H1 (cell line): ENCODE measurements around the gene DBF4. TPM values are rescaled to one million over a fixed set of nuclear protein-coding genes. Genes with fewer than 3 reads are reported as not detected.

ENCODE experiments used
- CTCF ChIA-PET: fragments of 300-600 bp; sonication (Branson Sonifier 250); formaldehyde crosslinking; loops from one replicate; lab custom pipeline; 2021; ENCODE audit not compliant: partially characterized antibody; lab: Charles Lee
- POLR2A ChIA-PET: fragments of 300-600 bp; sonication (Branson Sonifier 250); formaldehyde crosslinking; loops from one replicate; lab custom pipeline; 2021; ENCODE audit warnings: inconsistent platforms; ENCODE audit not compliant: partially characterized antibody; lab: Charles Lee
- DNase-seq, 2 experiments: peaks; one replicate each; pipeline versions ENCODE4 v3.0.0 to v3.0.0-alpha.2; 2010 to 2022; ENCODE audit warnings: low spot score in 2 of 2, low read depth in 1 of 2, mixed read lengths in 1 of 2
- FAIRE-seq: peaks from 2 replicates; lab custom pipeline; 2011; peaks lifted over from hg19 to GRCh38; lab: Jason Lieb, UNC
- H2AFZ ChIP-seq: 2 replicates; pipeline ENCODE4 v1.8.1; 2012; ENCODE audit warnings: low read length, inconsistent platforms
- H2AK5ac ChIP-seq: 2 replicates; pipeline ENCODE4 v1.6.1; 2013; ENCODE audit warnings: low read depth, low read length
- H2BK120ac ChIP-seq: replicated peaks from 2 replicates; pipeline ENCODE3; 2013; ENCODE audit warnings: low read depth, low read length, inconsistent platforms
- H2BK12ac ChIP-seq: 2 replicates; pipeline ENCODE4 v1.6.1; 2013; ENCODE audit warnings: low read depth, low read length
- H2BK15ac ChIP-seq: 2 replicates; pipeline ENCODE4 v1.6.1; 2013; ENCODE audit warnings: low read length
- H2BK20ac ChIP-seq: 2 replicates; pipeline ENCODE4 v1.6.1; 2013; ENCODE audit warnings: low read length
- H2BK5ac ChIP-seq: 2 replicates; pipeline ENCODE4 v1.6.1; 2013; ENCODE audit warnings: low read depth, low read length
- H3K14ac ChIP-seq: 2 replicates; pipeline ENCODE4 v1.6.1; 2013; ENCODE audit warnings: inconsistent platforms; ENCODE audit not compliant: insufficient read length
- H3K18ac ChIP-seq: 2 replicates; pipeline ENCODE4 v1.6.1; 2013; ENCODE audit warnings: low read length; ENCODE audit errors: extremely low read depth
- H3K23ac ChIP-seq: 2 replicates; pipeline ENCODE4 v1.6.1; 2013; ENCODE audit warnings: inconsistent platforms; ENCODE audit not compliant: insufficient read length
- H3K23me2 ChIP-seq: 2 replicates; pipeline ENCODE4 v1.6.1; 2013; ENCODE audit warnings: low read depth, low read length
- H3K27ac ChIP-seq: 2 replicates; pipeline ENCODE4 v1.6.1; 2011; ENCODE audit warnings: low read depth, low read length, inconsistent platforms
- H3K27me3 ChIP-seq, 4 experiments: replicated peaks in 1 of 4; 1 replicate in 1 of 4; 2 replicates in 3 of 4; pipeline versions ENCODE4 v1.6.1 to v1.8.1; 2011 to 2013; ENCODE audit warnings: low read length in 3 of 4, mild to moderate bottlenecking in 3 of 4, inconsistent platforms in 2 of 4, mixed read lengths in 2 of 4, moderate library complexity in 1 of 4; ENCODE audit not compliant: control insufficient read depth in 3 of 4, insufficient read depth in 3 of 4; ENCODE audit errors: extremely low read depth in 1 of 4
- H3K36me3 ChIP-seq, 4 experiments: 2 replicates each; pipeline versions ENCODE4 v1.6.1 to v1.8.1; 2011 to 2013; ENCODE audit warnings: mild to moderate bottlenecking in 4 of 4, low read length in 3 of 4, moderate library complexity in 2 of 4, control low read depth in 1 of 4, inconsistent platforms in 1 of 4; ENCODE audit not compliant: insufficient read depth in 4 of 4, control insufficient read depth in 2 of 4
- H3K4ac ChIP-seq: replicated peaks from 2 replicates; pipeline ENCODE3; 2013; ENCODE audit warnings: low read length, low read depth, mixed read lengths, inconsistent platforms; ENCODE audit not compliant: insufficient read length
- H3K4me1 ChIP-seq, 4 experiments: replicated peaks in 1 of 4; 1 replicate in 1 of 4; 2 replicates in 3 of 4; pipeline versions ENCODE4 v1.6.1 to v1.8.1; 2011 to 2013; ENCODE audit warnings: low read length in 3 of 4, inconsistent platforms in 2 of 4, mixed read lengths in 1 of 4; ENCODE audit not compliant: insufficient read depth in 4 of 4, control insufficient read depth in 3 of 4
- H3K4me2 ChIP-seq, 2 experiments: 2 replicates each; pipeline versions ENCODE4 v1.6.1 to v1.8.1; 2011 to 2013; ENCODE audit warnings: low read depth in 2 of 2, low read length in 2 of 2, control low read depth in 1 of 2, inconsistent platforms in 1 of 2, mild to moderate bottlenecking in 1 of 2; ENCODE audit not compliant: insufficient read depth in 1 of 2
- H3K4me3 ChIP-seq, 4 experiments: fragments of 200-600, 300-600 bp in 1 of 4; sonication (generic), shearing (Covaris generic), sonication (Bioruptor Twin) in 1 of 4; 2 replicates each; pipeline versions ENCODE4 v1.5.1 to v1.8.1; 2011 to 2016; ENCODE audit warnings: low read length in 4 of 4, low read depth in 3 of 4, control low read depth in 2 of 4, inconsistent platforms in 2 of 4, mild to moderate bottlenecking in 2 of 4, mixed read lengths in 1 of 4, moderate library complexity in 1 of 4; ENCODE audit not compliant: insufficient read depth in 2 of 4; ENCODE audit errors: extremely low read depth in 1 of 4
- H3K56ac ChIP-seq: replicated peaks from 2 replicates; pipeline ENCODE3; 2013; ENCODE audit warnings: low read depth, mild to moderate bottlenecking, mixed read lengths, low read length, inconsistent platforms; ENCODE audit not compliant: insufficient read length
- H3K79me1 ChIP-seq: 2 replicates; pipeline ENCODE4 v1.6.1; 2013; ENCODE audit warnings: low read depth, low read length, control low read depth
- H3K79me2 ChIP-seq, 2 experiments: 2 replicates each; pipeline versions ENCODE4 v1.6.1 to v1.8.1; 2012 to 2013; ENCODE audit warnings: low read length in 2 of 2, mild to moderate bottlenecking in 2 of 2, inconsistent platforms in 1 of 2; ENCODE audit not compliant: insufficient read depth in 2 of 2, control insufficient read depth in 1 of 2
- H3K9ac ChIP-seq, 4 experiments: replicated peaks in 1 of 4; 1 replicate in 1 of 4; 2 replicates in 3 of 4; pipeline versions ENCODE4 v1.6.1 to v1.8.1; 2011 to 2013; ENCODE audit warnings: low read depth in 3 of 4, low read length in 3 of 4, control low read depth in 2 of 4, mild to moderate bottlenecking in 2 of 4, moderate library complexity in 2 of 4, inconsistent platforms in 1 of 4; ENCODE audit errors: extremely low read depth in 1 of 4
- H3K9me3 ChIP-seq, 2 experiments: 2 replicates each; pipeline versions ENCODE4 v1.6.1 to v1.8.1; 2012 to 2013; ENCODE audit warnings: mild to moderate bottlenecking in 2 of 2, moderate library complexity in 2 of 2, control low read depth in 1 of 2, inconsistent platforms in 1 of 2, low read depth in 1 of 2, low read length in 1 of 2, mixed read lengths in 1 of 2; ENCODE audit not compliant: insufficient read depth in 2 of 2
- H4K20me1 ChIP-seq, 2 experiments: replicated peaks in 1 of 2; 2 replicates each; pipeline versions ENCODE3 to v1.8.1; 2011 to 2013; ENCODE audit warnings: inconsistent platforms in 2 of 2, low read length in 2 of 2, mild to moderate bottlenecking in 1 of 2; ENCODE audit not compliant: insufficient read depth in 2 of 2, control insufficient read depth in 1 of 2
- H4K5ac ChIP-seq: 2 replicates; pipeline ENCODE4 v1.6.1; 2013; ENCODE audit warnings: low read length, low read depth, mixed read lengths, inconsistent platforms; ENCODE audit not compliant: insufficient read length
- H4K8ac ChIP-seq: 2 replicates; pipeline ENCODE4 v1.8.0; 2013; ENCODE audit warnings: mild to moderate bottlenecking, moderate library complexity, low read length, inconsistent platforms; ENCODE audit not compliant: insufficient read depth; ENCODE audit errors: extremely low read depth
- H4K91ac ChIP-seq: replicated peaks from 2 replicates; pipeline ENCODE3; 2013; ENCODE audit warnings: low read length, mixed read lengths, inconsistent platforms; ENCODE audit not compliant: insufficient read length
- CREB1 ChIP-seq: IDR thresholded peaks from 2 replicates; pipeline ENCODE4 v1.6.1; 2012; ENCODE audit warnings: inconsistent platforms
- MAFK ChIP-seq: IDR thresholded peaks from 2 replicates; pipeline ENCODE4 v1.6.1; 2012; ENCODE audit warnings: low read depth, mild to moderate bottlenecking, improper control_type of control experiment, low read length
- RAD21 ChIP-seq, 2 experiments: IDR thresholded peaks in 1 of 2; conservative IDR thresholded peaks in 1 of 2; 2 replicates each; pipeline ENCODE4 v1.6.1; 2011; ENCODE audit warnings: low read depth in 2 of 2, low read length in 2 of 2, improper control_type of control experiment in 1 of 2, inconsistent platforms in 1 of 2, mild to moderate bottlenecking in 1 of 2, moderate library complexity in 1 of 2
- SIX5 ChIP-seq: IDR thresholded peaks from 2 replicates; pipeline ENCODE4 v1.6.1; 2011; ENCODE audit warnings: mild to moderate bottlenecking, low read depth, low read length
- SUZ12 ChIP-seq: fragments of 200-600 bp; sonication (generic); IDR thresholded peaks from 2 replicates; pipeline ENCODE4 v1.6.1; 2012; ENCODE audit warnings: mild to moderate bottlenecking, inconsistent platforms, low read length, moderate library complexity, mixed read lengths
- WGBS, 2 experiments: shearing (Covaris generic) in 1 of 2; methylation state at CpG; one replicate each; pipeline versions ENCODE4 v1.1.6 to v1.1.7; 2013 to 2015; ENCODE audit warnings: low lambda C conversion rate in 2 of 2, mixed read lengths in 2 of 2, inconsistent platforms in 1 of 2, low coverage in 1 of 2, missing lambda C conversion rate in 1 of 2; ENCODE audit not compliant: insufficient replicate concordance in 2 of 2, insufficient coverage in 1 of 2, insufficient read length in 1 of 2; ENCODE audit errors: extremely low coverage in 1 of 2, missing lambda C conversion rate in 1 of 2; 5-methylcytosine and 5-hydroxymethylcytosine counted together
- polyA plus RNA-seq, 7 experiments: library from polyadenylated mRNA; depleted of rRNA in 3 of 7; stranded (reverse) in 5 of 7; unstranded in 2 of 7; fragments of >200 nt in 5 of 7; fragments of 200-250 nt in 2 of 7; gene quantifications; 1 replicate in 5 of 7; 2 replicates in 1 of 7; 4 replicates in 1 of 7; pipeline versions ENCODE4 v1.2.1 to v1.2.3, GENCODE V29; 2011 to 2013; ENCODE audit warnings: missing spikeins in 2 of 7, mixed read lengths in 2 of 7
- total RNA-seq: library from RNA; stranded (reverse); fragmentation: NEBNext Ultra II Directional; extraction: Animal tissue kit (Norgen Biotek cat#: 25700); gene quantifications from 2 replicates; pipeline ENCODE4 v1.2.1, GENCODE V29; 2021
- TF ChIP-seq, protein P1 (sequence below): IDR thresholded peaks from 2 replicates; pipeline ENCODE4 v1.6.1; 2011; ENCODE audit warnings: low read length, improper control_type of control experiment
- TF ChIP-seq, protein P2 (sequence below), 3 experiments: IDR thresholded peaks; 1 replicate in 2 of 3; 2 replicates in 1 of 3; pipeline versions ENCODE4 v1.5.1 to v1.6.1; 2011; ENCODE audit warnings: low read length in 3 of 3, mild to moderate bottlenecking in 3 of 3, inconsistent platforms in 2 of 3, low read depth in 1 of 3, moderate library complexity in 1 of 3; ENCODE audit not compliant: insufficient read depth in 1 of 3; ENCODE audit errors: control extremely low read depth in 1 of 3

DBF4 gene
- total and polyA plus RNA-seq, 2 of the 8 experiments (the other 6 are each of a cell fraction or from before 2014, with no cell fraction given), result 8.7 to 82.4 TPM

DNA sequence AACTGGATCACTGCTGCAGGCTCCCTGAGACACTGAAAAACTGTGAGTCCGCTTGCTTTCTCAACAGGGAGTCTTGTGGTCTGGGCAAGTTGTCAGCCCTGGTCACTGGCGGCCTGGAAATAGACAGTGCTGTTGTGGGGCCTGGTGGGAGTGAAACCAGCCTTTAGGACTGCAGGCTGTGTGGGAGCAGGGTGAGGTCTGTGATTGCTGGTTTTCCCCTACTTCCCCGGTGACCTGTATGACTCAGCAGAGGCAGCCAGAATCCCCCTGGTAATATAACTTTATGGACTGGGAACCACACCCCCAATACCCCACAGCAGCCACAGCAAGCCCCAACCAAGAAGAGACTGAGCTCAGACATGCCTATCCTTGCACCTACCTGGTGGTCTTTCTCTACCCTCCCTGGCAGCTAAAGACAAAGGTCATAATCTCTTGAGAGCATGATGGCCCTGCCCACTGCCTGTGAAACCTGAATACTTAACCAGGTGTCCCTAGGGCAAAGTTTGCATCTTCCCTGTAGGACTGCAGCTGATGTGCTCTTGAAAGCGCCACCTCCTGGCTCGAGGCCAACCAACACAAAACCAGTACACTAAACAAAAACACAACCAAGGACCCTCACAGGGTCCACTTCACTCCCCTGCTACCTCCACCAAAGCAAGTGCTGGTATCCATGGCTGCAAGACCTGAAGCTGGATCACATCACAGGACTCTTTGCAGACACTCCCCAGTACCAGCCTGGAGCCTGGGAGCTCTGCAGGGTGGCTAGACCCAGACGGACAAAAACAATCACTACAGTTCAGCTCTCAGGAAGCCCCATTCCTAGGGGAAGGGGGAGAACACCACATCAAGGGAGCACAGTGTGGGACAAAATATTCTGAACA lies 50.5 kb downstream of the DBF4 start:
- Histone ChIP-seq H2AK5ac (no peak overlapping the region), H3K4me3 (no peak overlapping the region), H4K91ac (peak overlapping the region; percentile 5), H3K4me2 (peak overlapping the region; percentile 43 to 61; a peak in 3 of 4 replicates), H2BK15ac (no peak overlapping the region), H3K4ac (no peak overlapping the region), H3K23ac (no peak overlapping the region), H2BK12ac (no peak overlapping the region), H3K36me3 (no peaks in the 10 kb centered on the region), H3K56ac (no peak overlapping the region), H3K79me1 (no peaks in the 10 kb centered on the region), H2AFZ (peak overlapping the region; percentile 91), H2BK5ac (peak overlapping the region; percentile 25; the same call in 1 of the 2 replicates), H3K9ac (no peak overlapping the region; a peak in 1 of 7 replicates), H4K5ac (no peak overlapping the region), H3K4me1 (peaks cover 4 to 10% (median 7%) of the 10 kb centered on the region in 4 experiments), H4K20me1 (no peaks in the 10 kb centered on the region), H3K27ac (peak overlapping the region; percentile 49), H3K27me3 (no peaks in the 10 kb centered on the region), H3K18ac (peak overlapping the region; percentile 33), H3K14ac (no peak overlapping the region), H4K8ac (peak overlapping the region; percentile 22; the same call in 1 of the 2 replicates), H3K23me2 (no peaks in the 10 kb centered on the region), H3K79me2 (no peaks in the 10 kb centered on the region), H2BK20ac (no peak overlapping the region), H3K9me3 (no peaks in the 10 kb centered on the region), H2BK120ac (no peak overlapping the region)
- peak; percentile 44 to 66 for DNase-seq
- CTCF ChIA-PET, result interaction anchor here (0.7 to 3.2 kb wide), 17 partner anchors 9 to 420 kb away, joined by 3 to 21 read pairs (median 3); no protein-coding TSS in a partner anchor
- 53% methylated on average over 6 of the region's 6 CpGs; no CpG with 5 or more reads in 1 of the 2 experiments for WGBS, 2 experiments
- POLR2A ChIA-PET, result interaction anchor here (0.6 to 4.0 kb wide), 4 partner anchors 8 to 50 kb away, joined by 3 to 15 read pairs (median 4); partner anchors contain the start of genes ADAM22, DBF4 and SLC25A40
- FAIRE-seq, result peak; percentile 92
- TF ChIP-seq RAD21 (IDR thresholded peaks at IDR 0.05 in 1 of 2, conservative IDR thresholded peaks at IDR 0.05 in 1 of 2; ENCODE audit: low read depth in 2 of 2, low read length in 2 of 2) (peak; percentile 52 to 56), SIX5 (no peak), SUZ12 (no peak), MAFK (no peak; the same call in 1 of the 2 replicates), CREB1 (no peak)
- TF ChIP-seq, protein P1, sequence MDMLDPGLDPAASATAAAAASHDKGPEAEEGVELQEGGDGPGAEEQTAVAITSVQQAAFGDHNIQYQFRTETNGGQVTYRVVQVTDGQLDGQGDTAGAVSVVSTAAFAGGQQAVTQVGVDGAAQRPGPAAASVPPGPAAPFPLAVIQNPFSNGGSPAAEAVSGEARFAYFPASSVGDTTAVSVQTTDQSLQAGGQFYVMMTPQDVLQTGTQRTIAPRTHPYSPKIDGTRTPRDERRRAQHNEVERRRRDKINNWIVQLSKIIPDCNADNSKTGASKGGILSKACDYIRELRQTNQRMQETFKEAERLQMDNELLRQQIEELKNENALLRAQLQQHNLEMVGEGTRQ, result no peak
- TF ChIP-seq, protein P2, sequence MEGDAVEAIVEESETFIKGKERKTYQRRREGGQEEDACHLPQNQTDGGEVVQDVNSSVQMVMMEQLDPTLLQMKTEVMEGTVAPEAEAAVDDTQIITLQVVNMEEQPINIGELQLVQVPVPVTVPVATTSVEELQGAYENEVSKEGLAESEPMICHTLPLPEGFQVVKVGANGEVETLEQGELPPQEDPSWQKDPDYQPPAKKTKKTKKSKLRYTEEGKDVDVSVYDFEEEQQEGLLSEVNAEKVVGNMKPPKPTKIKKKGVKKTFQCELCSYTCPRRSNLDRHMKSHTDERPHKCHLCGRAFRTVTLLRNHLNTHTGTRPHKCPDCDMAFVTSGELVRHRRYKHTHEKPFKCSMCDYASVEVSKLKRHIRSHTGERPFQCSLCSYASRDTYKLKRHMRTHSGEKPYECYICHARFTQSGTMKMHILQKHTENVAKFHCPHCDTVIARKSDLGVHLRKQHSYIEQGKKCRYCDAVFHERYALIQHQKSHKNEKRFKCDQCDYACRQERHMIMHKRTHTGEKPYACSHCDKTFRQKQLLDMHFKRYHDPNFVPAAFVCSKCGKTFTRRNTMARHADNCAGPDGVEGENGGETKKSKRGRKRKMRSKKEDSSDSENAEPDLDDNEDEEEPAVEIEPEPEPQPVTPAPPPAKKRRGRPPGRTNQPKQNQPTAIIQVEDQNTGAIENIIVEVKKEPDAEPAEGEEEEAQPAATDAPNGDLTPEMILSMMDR (IDR thresholded peaks at IDR 0.05; ENCODE audit: control extremely low read depth in 1 of 3, insufficient read depth in 1 of 3, low read depth in 1 of 3, low read length in 3 of 3), result peak; percentile 57 to 79 (median 61)
